K562 (cell line): ENCODE results near the gene NRCAM. TPM values are rescaled to one million over a fixed set of nuclear protein-coding genes. Genes with fewer than 3 reads are reported as not detected.

ENCODE experiments used
- ARID1B ChIP-seq: fragments of 450-650 bp; IDR thresholded peaks from 2 replicates; pipeline ENCODE4 v1.6.1; 2016; ENCODE audit warnings: antibody characterized with exemption, mild to moderate bottlenecking, inconsistent platforms
- ARNT ChIP-seq, 2 experiments: fragments of 450-650 bp; IDR thresholded peaks; 2 replicates each; pipeline ENCODE4 v1.6.1; 2016; ENCODE audit warnings: mild to moderate bottlenecking in 1 of 2
- CTBP1 ChIP-seq: fragments of 450-650 bp; IDR thresholded peaks from 2 replicates; pipeline ENCODE4 v1.6.1; 2016; ENCODE audit warnings: borderline replicate concordance
- DACH1 ChIP-seq: fragments of 450-650 bp; IDR thresholded peaks from 2 replicates; pipeline ENCODE4 v1.6.1; 2018; ENCODE audit not compliant: partially characterized antibody
- DPF2 ChIP-seq: fragments of 450-650 bp; IDR thresholded peaks from 2 replicates; pipeline ENCODE4 v1.6.1; 2016
- EGR1 ChIP-seq: fragments of 450-650 bp; conservative IDR thresholded peaks from 2 replicates; pipeline ENCODE4 v1.6.1; 2017; ENCODE audit warnings: mild to moderate bottlenecking
- HDAC3 ChIP-seq: fragments of 450-650 bp; IDR thresholded peaks from 2 replicates; pipeline ENCODE4 v1.6.1; 2018; ENCODE audit warnings: borderline replicate concordance, mild to moderate bottlenecking, moderate library complexity; ENCODE audit not compliant: partially characterized antibody
- KHSRP ChIP-seq: fragments of 450-650 bp; IDR thresholded peaks from 2 replicates; pipeline ENCODE4 v1.6.1; 2017
- LEF1 ChIP-seq: fragments of 450-650 bp; IDR thresholded peaks from 2 replicates; pipeline ENCODE4 v1.6.1; 2016; ENCODE audit warnings: mild to moderate bottlenecking
- MECOM ChIP-seq: fragments of 250-450 bp; sonication (Bioruptor Pico); IDR thresholded peaks from 2 replicates; pipeline ENCODE4 v1.8.0; 2022; ENCODE audit warnings: inconsistent platforms
- MEIS2 ChIP-seq: fragments of 450-650 bp; IDR thresholded peaks from 2 replicates; pipeline ENCODE4 v1.6.1; 2014; ENCODE audit warnings: mild to moderate bottlenecking; ENCODE audit not compliant: partially characterized antibody
- MYBL2 ChIP-seq, 2 experiments: fragments of 450-650 bp in 1 of 2; sonication (generic) in 1 of 2; formaldehyde crosslinking in 1 of 2; IDR thresholded peaks; 2 replicates each; pipeline versions ENCODE4 v1.6.1 to v1.8.1; 2017 to 2022; ENCODE audit warnings: borderline replicate concordance in 1 of 2, inconsistent platforms in 1 of 2, low read depth in 1 of 2, mild to moderate bottlenecking in 1 of 2, missing genetic modification reagents in 1 of 2, moderate library complexity in 1 of 2
- NFRKB ChIP-seq: fragments of 450-650 bp; IDR thresholded peaks from 2 replicates; pipeline ENCODE4 v1.6.1; 2016; ENCODE audit warnings: low read depth
- NR2C1 ChIP-seq, 2 experiments: fragments of 450-650 bp; IDR thresholded peaks; 2 replicates each; pipeline ENCODE4 v1.6.1; 2017; ENCODE audit warnings: mild to moderate bottlenecking in 2 of 2, antibody characterized with exemption in 1 of 2, inconsistent platforms in 1 of 2, missing compliant biosample characterization in 1 of 2, missing genetic modification characterization in 1 of 2
- POLR2H ChIP-seq: IDR thresholded peaks from 2 replicates; pipeline ENCODE4 v1.6.1; 2016; ENCODE audit warnings: missing genetic modification characterization, low read depth, mild to moderate bottlenecking, control low read depth, missing compliant biosample characterization, moderate library complexity
- SMARCA5 ChIP-seq: fragments of 450-650 bp; IDR thresholded peaks from 2 replicates; pipeline ENCODE4 v1.6.1; 2016
- SMARCC2 ChIP-seq: fragments of 450-650 bp; IDR thresholded peaks from 2 replicates; pipeline ENCODE4 v1.6.1; 2017; ENCODE audit warnings: antibody characterized with exemption, moderate library complexity, mild to moderate bottlenecking, low read depth
- SMARCE1 ChIP-seq: fragments of 450-650 bp; IDR thresholded peaks from 2 replicates; pipeline ENCODE4 v1.7.1; 2016; ENCODE audit warnings: mild to moderate bottlenecking
- STAT5A ChIP-seq: IDR thresholded peaks from 2 replicates; pipeline ENCODE4 v1.6.1; 2012; ENCODE audit warnings: low read length, inconsistent platforms, borderline replicate concordance
- TAL1 ChIP-seq: fragments of 450-650 bp; IDR thresholded peaks from 2 replicates; pipeline ENCODE4 v1.6.1; 2016; ENCODE audit warnings: mild to moderate bottlenecking
- TCF3 ChIP-seq: sonication (generic); formaldehyde crosslinking; IDR thresholded peaks from 2 replicates; pipeline ENCODE4 v1.4.0; 2020; ENCODE audit warnings: mild to moderate bottlenecking, missing genetic modification reagents
- TCF7L2 ChIP-seq: fragments of 150-350 bp; IDR thresholded peaks from 2 replicates; pipeline ENCODE4 v1.6.1; 2016; ENCODE audit warnings: low read depth, mild to moderate bottlenecking, low read length, moderate library complexity
- TEAD1 ChIP-seq, 2 experiments: fragments of 450-650 bp in 1 of 2; sonication (generic) in 1 of 2; formaldehyde crosslinking; IDR thresholded peaks; 2 replicates each; pipeline versions ENCODE4 v1.4.0 to v1.8.0; 2020 to 2022; ENCODE audit warnings: mild to moderate bottlenecking in 2 of 2, missing genetic modification reagents in 1 of 2
- TRIM24 ChIP-seq, 2 experiments: fragments of 450-650 bp; IDR thresholded peaks; 2 replicates each; pipeline ENCODE4 v1.6.1; 2016
- ZNF41 ChIP-seq: fragments of 250-450 bp; sonication (Bioruptor Pico); conservative IDR thresholded peaks from 2 replicates; pipeline ENCODE4 v1.4.0; 2020; ENCODE audit warnings: mild to moderate bottlenecking
- ZNF76 ChIP-seq: fragments of 250-450 bp; sonication (Bioruptor Pico); IDR thresholded peaks from 2 replicates; pipeline ENCODE4 v1.4.0; 2020; ENCODE audit warnings: mild to moderate bottlenecking, moderate library complexity, borderline replicate concordance
- polyA plus RNA-seq, 8 experiments: library from polyadenylated mRNA; depleted of rRNA in 4 of 8; stranded (reverse) in 5 of 8; unstranded in 3 of 8; fragments of >200 nt; fragmentation: Nextera tagmentation in 2 of 8; fragmentation: Illumina TruSeq in 1 of 8; extraction: Ambion mirVana in 2 of 8; extraction: Trizol in 1 of 8; gene quantifications; 2 replicates each; pipeline versions ENCODE4 v1.2.1 to v1.2.3, GENCODE V29; 2011 to 2014; ENCODE audit warnings: inconsistent platforms in 1 of 8, missing spikeins in 1 of 8
- total RNA-seq, 7 experiments: library from RNA; depleted of rRNA in 6 of 7; stranded (reverse); fragments of >200 nt in 6 of 7; fragmentation: Illumina TruSeq in 2 of 7; extraction: Trizol in 2 of 7; gene quantifications; 2 replicates each; pipeline versions ENCODE4 v1.2.1 to v1.2.3, GENCODE V29; 2011 to 2021; ENCODE audit warnings: low replicate concordance in 1 of 7
- TF ChIP-seq, protein P1 (sequence below): sonication (generic); formaldehyde crosslinking; IDR thresholded peaks from 2 replicates; pipeline ENCODE4 v1.8.1; 2023; ENCODE audit warnings: mild to moderate bottlenecking, missing genetic modification reagents
- TF ChIP-seq, protein P2 (sequence below): fragments of 250-450 bp; sonication (Bioruptor Pico); IDR thresholded peaks from 2 replicates; pipeline ENCODE4 v1.5.0; 2021; ENCODE audit warnings: mild to moderate bottlenecking, borderline replicate concordance

Gene NRCAM
- total and polyA plus RNA-seq, 9 of the 15 experiments (the other 6 are each of a cell fraction or from before 2014, with no cell fraction given): 0.03 to 0.54 (median 0.12) TPM; not detected in 1

DNA sequence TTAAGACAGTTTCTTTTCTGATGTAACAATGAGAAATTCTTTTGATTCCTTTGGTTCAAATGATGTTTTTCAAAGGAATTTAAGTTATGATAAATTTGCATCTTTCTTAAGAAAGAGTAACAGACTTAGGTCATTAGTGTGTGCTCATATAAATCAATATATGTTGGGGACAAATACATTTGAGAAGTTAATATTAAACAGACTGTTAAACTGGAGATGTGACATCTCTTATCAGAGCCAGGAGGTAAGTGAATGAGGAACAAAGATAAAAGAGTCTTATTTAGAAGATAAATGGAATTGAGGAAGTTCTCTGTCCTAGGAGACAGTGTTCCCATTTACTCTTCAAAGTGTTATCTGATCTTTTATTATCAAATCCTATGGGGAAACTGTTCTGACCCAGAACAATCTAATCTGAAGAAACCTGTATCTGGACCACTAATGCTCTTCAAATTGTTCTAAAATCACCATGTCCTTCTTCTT, 221.2 kb downstream of the NRCAM start (continued):
- TF ChIP-seq, protein P1, sequence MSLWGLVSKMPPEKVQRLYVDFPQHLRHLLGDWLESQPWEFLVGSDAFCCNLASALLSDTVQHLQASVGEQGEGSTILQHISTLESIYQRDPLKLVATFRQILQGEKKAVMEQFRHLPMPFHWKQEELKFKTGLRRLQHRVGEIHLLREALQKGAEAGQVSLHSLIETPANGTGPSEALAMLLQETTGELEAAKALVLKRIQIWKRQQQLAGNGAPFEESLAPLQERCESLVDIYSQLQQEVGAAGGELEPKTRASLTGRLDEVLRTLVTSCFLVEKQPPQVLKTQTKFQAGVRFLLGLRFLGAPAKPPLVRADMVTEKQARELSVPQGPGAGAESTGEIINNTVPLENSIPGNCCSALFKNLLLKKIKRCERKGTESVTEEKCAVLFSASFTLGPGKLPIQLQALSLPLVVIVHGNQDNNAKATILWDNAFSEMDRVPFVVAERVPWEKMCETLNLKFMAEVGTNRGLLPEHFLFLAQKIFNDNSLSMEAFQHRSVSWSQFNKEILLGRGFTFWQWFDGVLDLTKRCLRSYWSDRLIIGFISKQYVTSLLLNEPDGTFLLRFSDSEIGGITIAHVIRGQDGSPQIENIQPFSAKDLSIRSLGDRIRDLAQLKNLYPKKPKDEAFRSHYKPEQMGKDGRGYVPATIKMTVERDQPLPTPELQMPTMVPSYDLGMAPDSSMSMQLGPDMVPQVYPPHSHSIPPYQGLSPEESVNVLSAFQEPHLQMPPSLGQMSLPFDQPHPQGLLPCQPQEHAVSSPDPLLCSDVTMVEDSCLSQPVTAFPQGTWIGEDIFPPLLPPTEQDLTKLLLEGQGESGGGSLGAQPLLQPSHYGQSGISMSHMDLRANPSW: no peak
- no peak for TF ChIP-seq ZNF41 (CRISPR knock-in tag)
- peak; percentile 43; the same call in 1 of the 2 replicates for TF ChIP-seq STAT5A
- TF ChIP-seq TCF3 (CRISPR knock-in tag): peak; percentile 40
- 0 out of 2 replicates have a peak, but pooled peaks have one; percentile 48 for TF ChIP-seq MYBL2 (IDR thresholded peaks at IDR 0.05; ENCODE audit: low read depth)
- no peak for TF ChIP-seq MYBL2 (CRISPR knock-in tag; IDR thresholded peaks at IDR 0.05; ENCODE audit: borderline replicate concordance)
- TF ChIP-seq HDAC3: peak; percentile 12
- no peak for TF ChIP-seq EGR1
- TF ChIP-seq SMARCA5: no peak
- TF ChIP-seq NFRKB: no peak
- 0 out of 4 replicates have a peak, but pooled peaks of 1 of the 2 experiments have one; percentile 37 for TF ChIP-seq TEAD1 (CRISPR knock-in tag; IDR thresholded peaks at IDR 0.05)
- no peak for TF ChIP-seq NR2C1 (IDR thresholded peaks at IDR 0.05)
- no peak for TF ChIP-seq NR2C1 (tag; IDR thresholded peaks at IDR 0.05)
- peak; percentile 88; the same call in 1 of the 2 replicates for TF ChIP-seq SMARCC2
- peak; percentile 83 for TF ChIP-seq ARID1B
- peak; percentile 82; the same call in 1 of the 2 replicates for TF ChIP-seq LEF1
- peak; percentile 96 for TF ChIP-seq SMARCE1
- no peak for TF ChIP-seq TCF7L2
- TF ChIP-seq CTBP1: peak; percentile 88
- peak; percentile 75 for TF ChIP-seq POLR2H (tag)
- TF ChIP-seq DACH1: peak; percentile 30
- TF ChIP-seq, protein P2, sequence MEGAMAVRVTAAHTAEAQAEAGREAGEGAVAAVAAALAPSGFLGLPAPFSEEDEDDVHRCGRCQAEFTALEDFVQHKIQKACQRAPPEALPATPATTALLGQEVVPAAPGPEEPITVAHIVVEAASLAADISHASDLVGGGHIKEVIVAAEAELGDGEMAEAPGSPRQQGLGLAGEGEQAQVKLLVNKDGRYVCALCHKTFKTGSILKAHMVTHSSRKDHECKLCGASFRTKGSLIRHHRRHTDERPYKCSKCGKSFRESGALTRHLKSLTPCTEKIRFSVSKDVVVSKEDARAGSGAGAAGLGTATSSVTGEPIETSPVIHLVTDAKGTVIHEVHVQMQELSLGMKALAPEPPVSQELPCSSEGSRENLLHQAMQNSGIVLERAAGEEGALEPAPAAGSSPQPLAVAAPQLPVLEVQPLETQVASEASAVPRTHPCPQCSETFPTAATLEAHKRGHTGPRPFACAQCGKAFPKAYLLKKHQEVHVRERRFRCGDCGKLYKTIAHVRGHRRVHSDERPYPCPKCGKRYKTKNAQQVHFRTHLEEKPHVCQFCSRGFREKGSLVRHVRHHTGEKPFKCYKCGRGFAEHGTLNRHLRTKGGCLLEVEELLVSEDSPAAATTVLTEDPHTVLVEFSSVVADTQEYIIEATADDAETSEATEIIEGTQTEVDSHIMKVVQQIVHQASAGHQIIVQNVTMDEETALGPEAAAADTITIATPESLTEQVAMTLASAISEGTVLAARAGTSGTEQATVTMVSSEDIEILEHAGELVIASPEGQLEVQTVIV (CRISPR knock-in tag): no peak
- peak; percentile 65; the same call in 1 of the 2 replicates for TF ChIP-seq MECOM (CRISPR knock-in tag)
- TF ChIP-seq ARNT (IDR thresholded peaks at IDR 0.05): no peak
- TF ChIP-seq ZNF76 (CRISPR knock-in tag): no peak
- 0 out of 2 replicates have a peak, but pooled peaks have one; percentile 17 for TF ChIP-seq KHSRP
- peak; percentile 65 to 88 for TF ChIP-seq TRIM24 (IDR thresholded peaks at IDR 0.05)
- TF ChIP-seq DPF2: peak; percentile 86
- peak; percentile 84 for TF ChIP-seq TAL1
- TF ChIP-seq MEIS2: peak; percentile 79
